Non-pigmented ciliary epithelial cell (primary cell): ENCODE measurements around the gene IGLL5.

Source experiments
- DNase-seq: peaks from one replicate; pipeline ENCODE4 v3.0.0-alpha.2; 2010; ENCODE audit warnings: low read depth

The IGLL5 gene

GRCh38 chr22:22927196-22927887, 39.7 kb downstream of the IGLL5 start:
- DNase-seq, result no peak

GRCh38 chr22:22927888-22928665, 40.5 kb downstream of the IGLL5 start:
- DNase-seq, result no peak

- DNase-seq, result no peak
These were observed 41.2 kb downstream of the IGLL5 start for GRCh38 chr22:22928666-22929380.

GRCh38 chr22:22929381-22930221, 42.0 kb downstream of the IGLL5 start:
- DNase-seq, result no peak

- no peak for DNase-seq
These were observed 42.5 kb downstream of the IGLL5 start for GRCh38 chr22:22930222-22930497.

- DNase-seq, result no peak
These were observed 43.2 kb downstream of the IGLL5 start for GRCh38 chr22:22930571-22931556.

GRCh38 chr22:22931557-22932270, 44.1 kb downstream of the IGLL5 start:
- DNase-seq, result no peak

- no peak for DNase-seq
These were observed 44.9 kb downstream of the IGLL5 start for GRCh38 chr22:22932512-22932941.

- no peak for DNase-seq
These were observed 45.6 kb downstream of the IGLL5 start for GRCh38 chr22:22933100-22933806.

- DNase-seq, result no peak
These were observed 46.4 kb downstream of the IGLL5 start for GRCh38 chr22:22933807-22934542.

- DNase-seq, result no peak
These were observed 47.0 kb downstream of the IGLL5 start for GRCh38 chr22:22934543-22935055.

- no peak for DNase-seq
These were observed 47.5 kb downstream of the IGLL5 start for GRCh38 chr22:22935056-22935545.

GRCh38 chr22:22935546-22936157, 48.0 kb downstream of the IGLL5 start:
- DNase-seq, result no peak

- no peak for DNase-seq
These were observed 48.7 kb downstream of the IGLL5 start for GRCh38 chr22:22936180-22936914.

- no peak for DNase-seq
These were observed 49.5 kb downstream of the IGLL5 start for GRCh38 chr22:22936915-22937656.

- no peak for DNase-seq
These were observed 50.4 kb downstream of the IGLL5 start for GRCh38 chr22:22937894-22938480.
